Activated CD8-positive, alpha-beta memory T cell treated with anti-CD3 and anti-CD28 coated beads for 4 hours (primary cell): ENCODE results near the gene SLFNL1.

ENCODE experiments used
- DNase-seq, 2 donors: peaks; one replicate each; pipeline ENCODE4 v3.0.0-alpha.2; 2020; ENCODE audit warnings: low read depth in 2 of 2

The SLFNL1 gene

GRCh38 chr1:41021526-41022308, at the start of gene SLFNL1:
TSS of gene SLFNL1 (minus strand) at chr1:41021725. CDS start at chr1:41020660, 1,065 bp downstream.
- no peak for DNase-seq

- DNase-seq: no peak
Measured at GRCh38 chr1:41056907-41057306, 35.4 kb upstream of the SLFNL1 start.

- DNase-seq: no peak
Measured at GRCh38 chr1:41053316-41053715, 31.8 kb upstream of the SLFNL1 start.

- no peak for DNase-seq
Measured at GRCh38 chr1:41051022-41051421, 29.5 kb upstream of the SLFNL1 start.

- DNase-seq: no peak
Measured at GRCh38 chr1:41048540-41048939, 27.0 kb upstream of the SLFNL1 start.

GRCh38 chr1:41046347-41046775, 24.8 kb upstream of the SLFNL1 start:
- DNase-seq: no peak

- DNase-seq: no peak
Measured at GRCh38 chr1:41045740-41046139, 24.2 kb upstream of the SLFNL1 start.

GRCh38 chr1:41044187-41044586, 22.7 kb upstream of the SLFNL1 start:
- DNase-seq: no peak

- no peak for DNase-seq
Measured at GRCh38 chr1:41041614-41042270, 20.2 kb upstream of the SLFNL1 start.

- DNase-seq: no peak
Measured at GRCh38 chr1:41038110-41038509, 16.6 kb upstream of the SLFNL1 start.

- DNase-seq: no peak
Measured at GRCh38 chr1:41037116-41037903, 15.8 kb upstream of the SLFNL1 start.

GRCh38 chr1:41033272-41033671, 11.7 kb upstream of the SLFNL1 start:
- DNase-seq: no peak

- DNase-seq: no peak
Measured at GRCh38 chr1:41032147-41032546, 10.6 kb upstream of the SLFNL1 start.

- no peak for DNase-seq
Measured at GRCh38 chr1:41030872-41031616, 9.5 kb upstream of the SLFNL1 start.

- no peak for DNase-seq
Measured at GRCh38 chr1:41028034-41028642, 6.6 kb upstream of the SLFNL1 start.

GRCh38 chr1:41025979-41026819, 4.7 kb upstream of the SLFNL1 start:
- DNase-seq: no peak

- no peak for DNase-seq
Measured at GRCh38 chr1:41024953-41025352, 3.4 kb upstream of the SLFNL1 start.

- DNase-seq: no peak
Measured at GRCh38 chr1:41023279-41023990, 1.9 kb upstream of the SLFNL1 start.

- DNase-seq: no peak
Measured at GRCh38 chr1:41022424-41022823, 899 bp upstream of the SLFNL1 start.

- no peak for DNase-seq
Measured at GRCh38 chr1:41020654-41021053, 871 bp downstream of the SLFNL1 start.
